Stomach smooth muscle (tissue), 2 donors: ENCODE measurements around the gene STXBP1.
"Not testable (repeated sequence)": the region's sequence is repeated elsewhere in the genome, so short reads cannot be mapped to it uniquely, and the experiment has no call there.

Source experiments
- H3K27ac ChIP-seq: one replicate; pipeline ENCODE4 v1.7.0; 2013; ENCODE audit warnings: mild to moderate bottlenecking, low read length, inconsistent platforms
- H3K27me3 ChIP-seq, 2 donors: one replicate each; pipeline ENCODE4 v1.7.0; 2013; ENCODE audit warnings: low read length in 2 of 2; ENCODE audit not compliant: insufficient read depth in 2 of 2, control insufficient read depth in 1 of 2
- H3K36me3 ChIP-seq, 2 donors: one replicate each; pipeline ENCODE4 v1.7.0; 2013; ENCODE audit warnings: low read length in 2 of 2; ENCODE audit not compliant: control insufficient read depth in 2 of 2, insufficient read depth in 2 of 2
- H3K4me1 ChIP-seq: one replicate; pipeline ENCODE4 v1.7.0; 2013; ENCODE audit warnings: low read length; ENCODE audit not compliant: control insufficient read depth, insufficient read depth
- H3K4me3 ChIP-seq, 2 donors: one replicate each; pipeline ENCODE4 v1.7.0; 2013; ENCODE audit warnings: low read length in 2 of 2
- H3K9ac ChIP-seq, 2 donors: one replicate each; pipeline ENCODE4 v1.7.0; 2013; ENCODE audit warnings: low read length in 2 of 2, mild to moderate bottlenecking in 1 of 2
- H3K9me3 ChIP-seq, 2 donors: one replicate each; pipeline ENCODE4 v1.7.0; 2013; ENCODE audit warnings: low read length in 2 of 2; ENCODE audit not compliant: control insufficient read depth in 2 of 2
- donor health status: healthy.
- donor health status: Pancreatic carcinoma.

Gene STXBP1

DNA sequence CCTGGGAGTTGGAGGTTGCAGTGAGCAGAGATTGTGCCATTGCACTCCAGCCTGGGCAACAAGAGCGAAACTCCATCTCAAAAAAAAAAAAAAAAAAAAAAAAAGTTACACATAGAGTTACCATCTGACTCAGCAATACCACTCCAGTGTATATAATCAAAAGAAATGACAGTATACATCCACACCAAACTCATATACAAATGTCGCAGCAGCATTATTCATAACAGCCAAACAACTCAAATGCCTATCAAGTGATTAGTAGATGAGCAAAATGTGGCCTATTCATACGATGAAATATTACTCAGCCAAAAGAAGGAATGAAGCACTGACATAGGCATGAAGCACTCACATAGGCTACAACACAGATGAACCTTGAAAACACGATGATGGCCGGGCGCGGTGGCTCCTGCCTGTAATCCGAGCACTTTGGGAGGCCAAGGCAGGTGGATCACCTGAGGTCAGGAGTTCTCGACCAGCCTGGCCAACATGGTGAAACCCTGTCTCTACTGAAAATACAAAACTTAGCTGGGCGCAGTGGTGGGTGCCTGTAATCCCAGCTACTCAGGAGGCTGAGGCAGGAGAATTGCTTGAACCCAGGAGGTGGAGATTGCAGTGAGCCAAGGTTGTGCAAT is 9.4 kb downstream of the STXBP1 start:
- H3K9ac ChIP-seq, H3K4me1 ChIP-seq, H3K9me3 ChIP-seq, H3K27ac ChIP-seq, H3K27me3 ChIP-seq, H3K4me3 ChIP-seq, H3K36me3 ChIP-seq: not testable (repeated sequence)

DNA sequence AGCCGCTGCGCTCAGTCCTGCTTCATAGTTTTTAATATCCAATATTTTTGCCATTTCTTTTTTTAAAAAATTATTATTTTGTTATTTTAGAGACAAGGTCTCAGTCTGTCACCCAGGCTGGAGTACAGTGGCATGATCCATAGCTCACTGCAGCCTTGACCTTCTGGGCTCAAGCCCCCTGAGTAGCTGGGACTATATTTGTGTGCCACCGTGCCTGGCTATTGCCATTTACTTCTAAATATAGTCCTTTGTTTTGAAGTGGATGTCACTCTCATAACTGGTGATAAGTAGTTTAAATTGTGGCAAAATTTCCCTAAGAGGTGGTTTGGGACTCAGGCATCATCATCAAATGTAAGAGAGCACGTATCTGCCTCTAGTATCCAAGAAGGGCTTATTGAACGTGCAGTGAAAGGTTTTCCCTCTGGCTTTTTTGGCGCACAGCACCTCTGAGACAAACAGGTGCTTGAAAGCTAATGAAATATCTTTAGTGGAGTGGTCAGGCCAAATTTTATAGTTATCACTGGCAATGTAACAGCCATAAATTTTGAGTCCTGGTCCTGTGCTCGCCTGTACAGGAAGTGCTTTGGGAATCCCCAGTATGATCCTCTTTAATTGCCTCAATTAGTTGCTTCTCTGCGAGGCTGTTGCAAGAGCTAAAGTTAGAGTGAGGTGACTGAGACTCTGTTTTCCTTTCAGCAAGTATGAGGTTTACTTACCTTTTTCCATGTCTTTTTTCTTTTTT is 14.8 kb downstream of the STXBP1 start:
- Histone ChIP-seq H3K27ac (no peak overlapping the region), H3K27me3 (no peaks in the 10 kb centered on the region), H3K9ac (no peak overlapping the region), H3K4me3 (no peak overlapping the region), H3K4me1 (peaks cover 10% of the 10 kb centered on the region), H3K36me3 (no peaks in the 10 kb centered on the region), H3K9me3 (no peaks in the 10 kb centered on the region)

DNA sequence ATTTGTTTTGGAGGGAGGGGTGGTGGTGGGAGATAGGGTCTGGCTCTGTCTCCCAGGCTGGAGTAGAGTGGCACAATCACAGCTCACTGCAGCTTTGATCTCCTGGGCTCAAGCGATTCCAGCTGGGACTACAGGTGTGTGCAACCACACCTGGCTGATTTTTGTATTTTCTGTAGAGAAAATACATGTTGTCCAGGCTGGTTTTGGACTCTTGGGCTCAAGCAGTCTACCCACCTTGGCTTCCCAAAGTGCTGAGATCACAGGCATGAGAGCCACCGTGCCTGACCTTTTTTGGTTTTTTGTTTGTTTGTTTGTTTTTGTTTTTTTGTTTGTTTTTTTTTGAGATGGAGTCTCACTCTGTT is 15.4 kb downstream of the STXBP1 start:
- no peak overlapping the region for H3K4me3 ChIP-seq
- H3K36me3 ChIP-seq: no peaks in the 10 kb centered on the region
- H3K27me3 ChIP-seq: no peaks in the 10 kb centered on the region
- H3K4me1 ChIP-seq: peaks cover 11% of the 10 kb centered on the region
- no peaks in the 10 kb centered on the region for H3K9me3 ChIP-seq
- no peak overlapping the region for H3K27ac ChIP-seq
- H3K9ac ChIP-seq: no peak overlapping the region

DNA sequence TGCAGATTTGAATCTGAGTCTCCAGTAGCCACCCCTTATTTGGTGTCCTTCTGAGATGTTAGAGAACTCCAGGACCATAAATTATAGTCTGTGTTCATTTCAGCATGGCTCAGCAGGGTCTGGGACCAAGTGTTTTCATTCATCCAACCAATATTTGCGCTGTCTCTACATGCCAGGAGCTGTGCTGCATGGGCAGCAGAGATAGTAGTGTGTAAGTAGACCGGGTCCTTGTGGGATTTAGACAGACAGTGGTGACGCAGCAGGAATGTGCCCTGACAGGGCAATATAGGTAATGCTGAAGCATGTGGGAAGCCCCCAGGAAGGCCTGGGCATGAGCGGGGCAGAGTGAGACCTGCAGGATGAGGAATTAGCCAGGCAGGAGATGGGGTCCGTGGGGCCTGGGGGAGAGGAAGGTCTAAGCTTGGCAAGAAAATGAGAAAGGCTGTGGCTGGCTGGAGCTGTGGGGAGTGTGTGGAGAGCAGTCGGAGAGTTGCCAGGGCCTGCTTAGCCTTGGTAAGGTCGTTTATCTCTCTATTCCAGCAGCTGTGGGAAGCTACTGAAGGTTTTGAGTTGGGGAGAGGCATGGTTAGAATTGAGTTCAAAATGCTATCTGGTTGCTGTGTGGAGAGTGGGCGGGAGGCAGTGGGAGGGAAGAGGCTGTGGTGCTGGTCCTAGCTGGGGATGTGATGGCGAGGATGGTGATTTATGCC is 16.8 kb downstream of the STXBP1 start:
- H3K36me3 ChIP-seq: no peaks in the 10 kb centered on the region
- no peak overlapping the region for H3K9ac ChIP-seq
- no peaks in the 10 kb centered on the region for H3K27me3 ChIP-seq
- peaks cover 12% of the 10 kb centered on the region for H3K4me1 ChIP-seq
- no peak overlapping the region for H3K4me3 ChIP-seq
- H3K9me3 ChIP-seq: no peaks in the 10 kb centered on the region
- H3K27ac ChIP-seq: no peak overlapping the region

DNA sequence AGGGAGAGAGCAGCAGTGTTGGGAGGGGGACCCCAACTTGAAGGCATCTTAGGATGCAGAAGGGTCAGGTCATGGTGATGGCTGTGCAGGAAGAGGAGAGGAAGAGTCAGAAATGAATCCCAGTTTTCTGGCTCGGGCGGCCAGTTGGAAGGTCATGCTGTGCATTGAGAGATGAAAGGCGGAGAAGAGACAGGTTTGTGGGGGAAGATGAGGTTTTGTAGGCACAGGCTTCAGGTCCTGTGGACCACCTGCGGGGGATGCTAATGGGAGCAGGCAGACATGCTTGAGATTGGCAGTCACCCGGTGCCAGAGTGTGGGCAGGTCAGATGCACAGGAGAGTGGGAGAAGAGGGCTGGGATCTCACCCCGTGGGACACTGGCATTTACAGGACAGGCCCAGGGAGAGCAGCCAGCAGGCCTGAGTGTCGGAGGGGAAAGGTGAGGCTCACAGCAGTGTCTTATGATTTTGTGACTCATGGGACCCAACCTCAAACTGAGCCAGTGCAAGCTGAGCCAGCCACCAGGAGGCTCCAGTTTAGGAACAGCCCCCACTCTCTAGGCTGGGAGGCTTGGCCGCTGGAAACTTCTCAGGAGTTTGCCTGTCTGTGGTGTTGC is 17.5 kb downstream of the STXBP1 start:
- Histone ChIP-seq H3K4me3 (no peak overlapping the region), H3K27me3 (no peaks in the 10 kb centered on the region), H3K27ac (no peak overlapping the region), H3K9ac (no peak overlapping the region), H3K4me1 (peaks cover 12% of the 10 kb centered on the region), H3K9me3 (no peaks in the 10 kb centered on the region), H3K36me3 (no peaks in the 10 kb centered on the region)

DNA sequence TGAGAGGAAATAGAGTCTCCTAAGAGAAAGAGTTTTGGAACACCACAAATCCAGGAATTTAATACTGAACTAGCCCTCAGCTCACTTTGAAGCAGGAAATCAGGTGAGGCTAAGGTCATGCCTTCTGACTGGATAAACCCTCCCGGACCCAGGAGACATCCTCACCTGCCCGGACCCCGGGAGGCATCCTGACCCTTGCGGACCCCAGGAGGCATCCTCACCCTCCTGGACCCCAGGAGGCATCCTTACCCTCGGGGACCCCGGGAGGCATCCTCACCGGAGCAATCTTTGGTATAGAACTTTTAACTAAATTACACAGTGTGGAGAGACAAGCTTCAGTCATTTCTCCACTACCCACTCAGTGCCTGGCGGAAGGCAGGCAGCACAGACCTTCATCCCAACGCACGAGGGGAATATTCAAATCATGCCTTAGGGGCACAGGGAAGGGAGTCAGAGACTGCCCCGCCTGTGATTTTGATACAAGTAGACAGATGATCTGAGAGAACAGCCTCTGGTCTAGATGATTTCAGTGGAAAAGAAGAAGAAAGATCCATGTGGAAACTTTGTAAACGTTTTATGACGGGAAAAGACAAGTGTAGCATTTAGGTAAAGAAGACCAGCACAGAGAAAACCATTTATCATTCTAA is 21.3 kb downstream of the STXBP1 start:
- no peak overlapping the region for H3K4me3 ChIP-seq
- no peaks in the 10 kb centered on the region for H3K9me3 ChIP-seq
- no peak overlapping the region for H3K27ac ChIP-seq
- H3K36me3 ChIP-seq: no peaks in the 10 kb centered on the region
- no peak overlapping the region for H3K9ac ChIP-seq
- no peaks in the 10 kb centered on the region for H3K27me3 ChIP-seq
- H3K4me1 ChIP-seq: peaks cover 12% of the 10 kb centered on the region

DNA sequence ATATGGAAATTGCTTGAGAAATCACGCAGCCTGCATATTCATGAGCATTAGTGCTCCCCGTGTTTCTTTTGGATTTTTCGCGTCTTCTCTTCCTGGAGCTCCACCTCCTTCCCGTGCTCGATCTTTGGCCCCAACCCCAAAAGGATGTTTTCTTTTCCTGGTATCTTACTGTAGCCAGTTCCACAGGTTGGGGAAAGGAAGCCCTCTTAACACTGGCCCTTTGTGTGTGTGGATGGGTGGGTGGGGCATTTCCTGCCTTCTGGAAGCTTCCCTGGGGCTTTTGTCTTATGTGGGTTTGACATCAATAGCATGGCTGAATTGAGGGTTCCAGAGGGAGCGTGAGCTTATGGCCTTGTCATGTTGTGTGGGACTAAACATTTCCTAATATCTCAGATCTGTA is 21.9 kb downstream of the STXBP1 start:
- peaks cover 8% of the 10 kb centered on the region for H3K4me1 ChIP-seq
- no peaks in the 10 kb centered on the region for H3K27me3 ChIP-seq
- H3K9me3 ChIP-seq: no peaks in the 10 kb centered on the region
- no peak overlapping the region for H3K27ac ChIP-seq
- no peak overlapping the region for H3K4me3 ChIP-seq
- no peaks in the 10 kb centered on the region for H3K36me3 ChIP-seq
- no peak overlapping the region for H3K9ac ChIP-seq

DNA sequence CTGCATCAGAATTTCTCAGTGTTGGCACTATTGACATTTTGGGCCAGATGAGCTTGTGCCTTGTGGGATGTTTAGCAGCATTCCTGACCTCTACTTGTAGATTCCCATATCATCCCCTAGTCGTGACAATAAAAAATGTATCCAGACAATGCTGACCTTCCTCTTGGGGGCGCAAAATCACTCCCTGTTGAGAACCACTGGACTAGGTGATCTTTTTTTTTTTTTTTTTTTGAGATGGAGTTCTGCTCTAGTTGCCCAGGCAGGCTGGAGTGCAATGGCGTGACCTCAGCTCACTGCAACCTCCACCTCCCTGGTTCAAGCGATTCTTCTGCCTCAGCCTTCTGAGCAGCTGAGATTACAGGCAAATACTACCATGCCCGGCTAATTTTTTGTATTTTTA is 22.6 kb downstream of the STXBP1 start:
- H3K4me1 ChIP-seq: peaks cover 3% of the 10 kb centered on the region
- H3K27ac ChIP-seq: no peak overlapping the region
- H3K27me3 ChIP-seq: no peaks in the 10 kb centered on the region
- H3K9me3 ChIP-seq: no peaks in the 10 kb centered on the region
- no peak overlapping the region for H3K4me3 ChIP-seq
- no peak overlapping the region for H3K9ac ChIP-seq
- no peaks in the 10 kb centered on the region for H3K36me3 ChIP-seq

DNA sequence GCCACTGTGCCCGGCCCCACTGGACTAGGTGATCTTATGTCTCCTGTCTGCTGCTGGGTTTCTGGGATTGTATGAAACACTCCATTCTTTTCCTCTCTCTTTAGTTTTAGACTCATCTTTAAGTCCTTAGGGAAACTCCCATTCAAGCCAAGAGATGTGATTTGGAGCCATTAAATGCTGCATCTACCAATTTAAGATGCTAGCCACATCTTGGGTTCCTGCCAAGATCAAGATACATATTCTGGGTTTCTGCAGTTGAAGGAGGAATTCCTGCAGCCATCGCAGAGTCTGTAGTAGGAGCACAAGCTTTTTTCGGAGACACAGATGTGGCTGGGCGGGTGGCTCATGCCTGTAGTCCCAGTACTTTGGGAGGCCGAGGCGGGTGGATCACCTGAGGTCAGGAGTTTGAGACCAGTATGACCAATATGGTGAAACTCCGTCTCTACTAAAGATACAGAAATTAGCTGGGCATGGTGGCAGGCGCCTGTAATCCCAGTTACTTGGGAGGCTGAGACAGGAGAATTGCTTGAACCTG is 23.2 kb downstream of the STXBP1 start:
- no peaks in the 10 kb centered on the region for H3K9me3 ChIP-seq
- no peak overlapping the region for H3K27ac ChIP-seq
- H3K9ac ChIP-seq: no peak overlapping the region
- H3K4me3 ChIP-seq: no peak overlapping the region
- H3K4me1 ChIP-seq: peaks cover 3% of the 10 kb centered on the region
- no peaks in the 10 kb centered on the region for H3K36me3 ChIP-seq
- H3K27me3 ChIP-seq: no peaks in the 10 kb centered on the region

DNA sequence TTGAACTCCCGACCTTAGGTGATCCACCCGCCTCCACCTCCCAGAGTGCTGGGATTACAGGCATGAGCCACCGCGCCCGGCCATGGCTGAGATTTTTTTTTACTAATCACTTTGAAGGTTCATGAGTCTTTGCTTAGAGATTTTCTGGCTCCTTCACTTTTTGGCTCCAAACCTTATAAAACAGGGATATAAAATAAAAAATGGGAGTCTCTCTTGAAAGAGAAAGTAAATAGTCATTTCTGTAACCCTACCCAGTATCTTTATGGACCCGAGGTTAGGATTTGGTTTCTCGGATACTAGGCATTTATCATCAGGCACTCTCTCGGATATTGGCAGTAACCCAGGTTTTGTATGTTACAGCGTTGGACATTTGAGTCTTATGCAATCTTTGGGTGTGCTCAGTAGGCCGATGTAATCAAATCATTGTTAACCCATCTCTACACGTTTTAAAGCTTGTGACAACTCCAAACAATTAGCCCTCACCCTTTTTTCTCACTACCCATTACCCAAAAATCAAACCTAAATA is 25.3 kb downstream of the STXBP1 start:
- Histone ChIP-seq H3K4me1 (peaks cover 2% of the 10 kb centered on the region), H3K9ac (no peak overlapping the region), H3K4me3 (no peak overlapping the region), H3K9me3 (no peaks in the 10 kb centered on the region), H3K27me3 (no peaks in the 10 kb centered on the region), H3K27ac (no peak overlapping the region), H3K36me3 (no peaks in the 10 kb centered on the region)
